Central memory CD8-positive, alpha-beta T cell (primary cell): ENCODE measurements around the gene KSR2.

Experiments
- ATAC-seq: fragments of 150-1000 bp; cut with Tn5 transposase; replicated peaks from 2 replicates; pipeline ENCODE4 v1.10.0; 2022; ENCODE audit warnings: mild to moderate bottlenecking, moderate FRiP score, moderate number of reproducible peaks; ENCODE audit not compliant: poor library complexity, severe bottlenecking; ENCODE audit errors: extremely low read depth
- DNase-seq, 2 donors: peaks; one replicate each; pipeline ENCODE4 v3.0.0; 2021; ENCODE audit warnings: low spot score in 2 of 2
- H3K27ac Mint-ChIP-seq: one replicate; pipeline ENCODE4 v1.8.0; 2022; ENCODE audit warnings: low read depth, mild to moderate bottlenecking, moderate library complexity, mixed read lengths
- H3K27me3 Mint-ChIP-seq: one replicate; pipeline ENCODE4 v1.8.0; 2022; ENCODE audit warnings: mixed read lengths
- H3K36me3 Mint-ChIP-seq: one replicate; pipeline ENCODE4 v1.8.0; 2022; ENCODE audit warnings: mild to moderate bottlenecking, moderate library complexity, mixed read lengths; ENCODE audit not compliant: insufficient read depth
- H3K4me1 Mint-ChIP-seq: one replicate; pipeline ENCODE4 v1.8.0; 2022; ENCODE audit warnings: mixed read lengths
- H3K4me3 Mint-ChIP-seq: one replicate; pipeline ENCODE4 v1.8.0; 2022; ENCODE audit warnings: mild to moderate bottlenecking, moderate library complexity, mixed read lengths
- H3K9me3 Mint-ChIP-seq: one replicate; pipeline ENCODE4 v1.8.0; 2022; ENCODE audit warnings: mixed read lengths

Gene KSR2

DNA sequence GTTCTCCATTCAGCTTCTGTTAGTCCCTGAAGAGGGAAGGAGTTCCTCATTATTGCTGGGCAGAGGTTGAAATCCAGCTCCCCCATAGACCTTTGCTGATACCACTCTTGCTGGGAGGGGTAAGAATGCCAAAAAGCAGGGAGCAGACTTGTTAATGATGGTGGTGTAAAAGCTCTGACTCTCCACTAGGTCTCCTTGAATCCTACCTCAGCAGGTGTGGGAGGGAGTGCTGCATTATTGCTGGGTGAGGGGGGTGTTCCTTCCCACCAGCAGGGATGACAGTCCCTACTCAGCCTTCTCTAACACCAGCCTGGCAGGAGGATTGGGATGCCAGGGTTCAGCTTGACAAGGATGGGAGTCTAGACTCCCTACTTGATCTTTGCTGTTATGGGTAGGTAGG lies 421.6 kb downstream of the KSR2 start:
- Mint-ChIP-seq H3K4me3 (no peak overlapping the region), H3K27me3 (no peaks in the 10 kb centered on the region), H3K27ac (no peak overlapping the region), H3K4me1 (no peaks in the 10 kb centered on the region), H3K9me3 (peaks cover 6% of the 10 kb centered on the region), H3K36me3 (no peaks in the 10 kb centered on the region)
- DNase-seq (no peak), ATAC-seq (no peak)

- Mint-ChIP-seq H3K27me3 (no peaks in the 10 kb centered on the region), H3K4me1 (no peaks in the 10 kb centered on the region), H3K36me3 (no peaks in the 10 kb centered on the region), H3K4me3 (no peak overlapping the region), H3K9me3 (no peaks in the 10 kb centered on the region), H3K27ac (no peak overlapping the region)
- ATAC-seq (no peak), DNase-seq (no peak)
These were observed 423.6 kb downstream of the KSR2 start for GRCh38 chr12:117545216-117545615.

DNA sequence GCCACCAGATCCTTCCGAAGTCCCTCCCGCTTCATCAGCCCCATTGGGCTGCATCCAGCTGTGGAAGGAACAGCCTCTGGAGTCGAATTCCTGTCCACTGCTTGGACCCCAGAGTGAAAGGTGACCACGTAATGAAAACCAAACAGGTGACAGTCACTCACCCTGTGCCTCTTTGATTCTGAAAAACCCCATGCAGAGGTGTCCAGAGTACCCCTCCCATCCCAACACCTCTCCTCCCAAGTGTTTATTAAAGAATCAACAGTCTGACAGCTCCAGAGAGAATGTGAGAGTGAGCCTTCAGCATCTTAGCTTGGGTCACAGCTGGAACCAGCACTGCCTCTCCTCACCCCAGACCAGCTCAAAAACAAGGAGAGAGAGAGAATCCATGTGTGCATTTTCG lies 428.8 kb downstream of the KSR2 start:
- H3K4me3 Mint-ChIP-seq: no peak overlapping the region
- no peaks in the 10 kb centered on the region for H3K36me3 Mint-ChIP-seq
- no peak overlapping the region for H3K27ac Mint-ChIP-seq
- H3K9me3 Mint-ChIP-seq: no peaks in the 10 kb centered on the region
- no peak for ATAC-seq
- no peak for DNase-seq
- no peaks in the 10 kb centered on the region for H3K4me1 Mint-ChIP-seq
- no peaks in the 10 kb centered on the region for H3K27me3 Mint-ChIP-seq

DNA sequence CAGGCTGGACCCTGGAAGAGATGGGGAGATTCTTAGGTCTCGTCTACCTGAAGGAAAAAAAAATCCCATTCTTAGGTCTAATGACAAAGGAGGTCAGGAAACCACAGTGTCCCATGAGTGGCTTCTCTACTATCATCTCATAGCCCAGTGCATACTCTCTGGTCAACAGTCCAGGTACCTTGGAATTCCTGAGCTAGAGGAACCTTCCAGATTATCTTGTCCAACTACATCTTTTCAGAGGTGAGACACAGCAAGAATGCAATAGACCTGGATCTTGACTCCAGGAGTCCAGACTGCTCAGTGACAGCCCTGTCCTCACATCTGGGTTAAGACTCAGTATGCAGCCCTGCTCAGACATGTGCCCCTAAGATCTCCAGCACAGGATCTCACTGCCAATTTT lies 429.9 kb downstream of the KSR2 start:
- H3K27me3 Mint-ChIP-seq: no peaks in the 10 kb centered on the region
- peaks cover 6% of the 10 kb centered on the region for H3K9me3 Mint-ChIP-seq
- H3K27ac Mint-ChIP-seq: no peak overlapping the region
- no peaks in the 10 kb centered on the region for H3K4me1 Mint-ChIP-seq
- peaks cover 1% of the 10 kb centered on the region for H3K36me3 Mint-ChIP-seq
- no peak overlapping the region for H3K4me3 Mint-ChIP-seq
- no peak for ATAC-seq
- no peak for DNase-seq

DNA sequence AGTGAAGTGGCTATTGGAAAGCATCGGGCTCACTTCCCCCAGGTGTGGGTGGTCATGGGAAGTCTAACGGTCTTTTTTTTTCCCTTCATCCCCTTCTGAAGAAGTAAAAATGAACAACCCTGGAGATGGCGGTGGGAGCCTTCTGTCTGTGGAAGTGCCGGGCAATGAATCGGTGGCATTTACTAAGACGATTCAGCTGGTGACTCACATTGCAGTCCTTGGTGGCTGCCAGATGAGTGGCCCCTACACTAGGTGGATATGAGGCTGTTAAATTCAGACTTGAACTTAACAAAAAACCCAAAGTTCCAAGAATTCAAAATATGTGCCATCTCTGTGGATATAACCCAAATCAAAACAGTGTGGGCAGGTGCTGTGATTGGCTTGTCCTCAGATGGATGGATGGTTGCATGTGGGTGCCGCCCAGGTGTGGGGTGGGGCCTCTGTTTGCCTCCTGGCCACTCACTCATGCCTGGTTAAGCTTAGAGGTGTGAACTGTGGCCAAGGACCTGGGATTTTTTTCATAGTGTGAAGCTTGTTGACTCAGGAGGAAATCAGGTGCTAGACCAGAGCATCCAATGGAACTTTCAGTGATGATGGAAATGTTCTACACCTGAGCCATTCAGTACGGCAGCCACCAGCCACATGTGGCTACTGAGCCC lies 430.6 kb downstream of the KSR2 start:
- no peaks in the 10 kb centered on the region for H3K27me3 Mint-ChIP-seq
- no peak overlapping the region for H3K27ac Mint-ChIP-seq
- peaks cover 1% of the 10 kb centered on the region for H3K36me3 Mint-ChIP-seq
- no peaks in the 10 kb centered on the region for H3K4me1 Mint-ChIP-seq
- DNase-seq (no peak), ATAC-seq (no peak)
- no peak overlapping the region for H3K4me3 Mint-ChIP-seq
- H3K9me3 Mint-ChIP-seq: peaks cover 6% of the 10 kb centered on the region

- no peak overlapping the region for H3K27ac Mint-ChIP-seq
- H3K36me3 Mint-ChIP-seq: peaks cover 1% of the 10 kb centered on the region
- DNase-seq: no peak
- H3K4me3 Mint-ChIP-seq: no peak overlapping the region
- peaks cover 6% of the 10 kb centered on the region for H3K9me3 Mint-ChIP-seq
- H3K27me3 Mint-ChIP-seq: no peaks in the 10 kb centered on the region
- ATAC-seq: no peak
- no peaks in the 10 kb centered on the region for H3K4me1 Mint-ChIP-seq
These were observed 435.1 kb downstream of the KSR2 start for GRCh38 chr12:117533687-117534086.

- Mint-ChIP-seq H3K4me3 (no peak overlapping the region), H3K36me3 (peaks cover 1% of the 10 kb centered on the region), H3K9me3 (peaks cover 6% of the 10 kb centered on the region), H3K4me1 (no peaks in the 10 kb centered on the region), H3K27ac (no peak overlapping the region), H3K27me3 (no peaks in the 10 kb centered on the region)
- ATAC-seq (no peak), DNase-seq (no peak)
These were observed 438.0 kb downstream of the KSR2 start for GRCh38 chr12:117530796-117531195.

- no peaks in the 10 kb centered on the region for H3K36me3 Mint-ChIP-seq
- ATAC-seq (no peak), DNase-seq (no peak)
- H3K4me3 Mint-ChIP-seq: no peak overlapping the region
- no peaks in the 10 kb centered on the region for H3K9me3 Mint-ChIP-seq
- no peak overlapping the region for H3K27ac Mint-ChIP-seq
- H3K4me1 Mint-ChIP-seq: no peaks in the 10 kb centered on the region
- no peaks in the 10 kb centered on the region for H3K27me3 Mint-ChIP-seq
These were observed 440.3 kb downstream of the KSR2 start for GRCh38 chr12:117528538-117528937.

GRCh38 chr12:117527479-117527855 lies 441.3 kb downstream of the KSR2 start:
- DNase-seq: no peak
- H3K9me3 Mint-ChIP-seq: no peaks in the 10 kb centered on the region
- no peaks in the 10 kb centered on the region for H3K27me3 Mint-ChIP-seq
- no peak overlapping the region for H3K27ac Mint-ChIP-seq
- ATAC-seq: no peak
- no peaks in the 10 kb centered on the region for H3K36me3 Mint-ChIP-seq
- H3K4me3 Mint-ChIP-seq: no peak overlapping the region
- no peaks in the 10 kb centered on the region for H3K4me1 Mint-ChIP-seq

GRCh38 chr12:117526757-117527478 lies 441.9 kb downstream of the KSR2 start:
- Mint-ChIP-seq H3K9me3 (no peaks in the 10 kb centered on the region), H3K4me3 (no peak overlapping the region), H3K27ac (no peak overlapping the region), H3K27me3 (no peaks in the 10 kb centered on the region), H3K36me3 (no peaks in the 10 kb centered on the region), H3K4me1 (no peaks in the 10 kb centered on the region)
- ATAC-seq (no peak), DNase-seq (no peak)

DNA sequence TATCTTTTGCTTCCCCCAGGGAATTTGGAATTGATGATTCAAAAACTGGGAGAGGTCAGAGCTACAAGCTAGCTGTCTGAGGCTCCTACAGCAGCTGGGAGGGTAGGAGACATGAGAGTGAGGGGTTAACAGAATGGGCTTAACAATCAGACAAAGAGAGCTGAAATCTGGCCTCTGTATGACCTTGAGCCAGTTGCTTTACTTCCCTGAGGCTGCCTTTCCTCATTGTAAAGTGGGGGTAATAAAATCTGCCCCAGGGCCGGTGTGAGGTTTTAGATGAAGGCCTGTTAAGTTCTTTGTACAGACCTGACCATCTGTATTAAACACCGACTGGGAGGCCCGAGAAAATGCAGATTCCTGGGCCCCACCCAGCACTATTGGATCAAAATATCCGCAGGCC lies 443.0 kb downstream of the KSR2 start:
- Mint-ChIP-seq H3K4me3 (no peak overlapping the region), H3K27me3 (no peaks in the 10 kb centered on the region), H3K36me3 (no peaks in the 10 kb centered on the region), H3K9me3 (no peaks in the 10 kb centered on the region), H3K27ac (no peak overlapping the region), H3K4me1 (no peaks in the 10 kb centered on the region)
- ATAC-seq (no peak), DNase-seq (no peak)

GRCh38 chr12:117524806-117525205 lies 444.0 kb downstream of the KSR2 start:
- Mint-ChIP-seq H3K4me1 (no peaks in the 10 kb centered on the region), H3K36me3 (no peaks in the 10 kb centered on the region), H3K27ac (no peak overlapping the region)

GRCh38 chr12:117523971-117524370 lies 444.8 kb downstream of the KSR2 start:
- Mint-ChIP-seq H3K4me3 (no peak overlapping the region), H3K27ac (no peak overlapping the region), H3K9me3 (no peaks in the 10 kb centered on the region), H3K27me3 (no peaks in the 10 kb centered on the region), H3K36me3 (no peaks in the 10 kb centered on the region), H3K4me1 (no peaks in the 10 kb centered on the region)
- DNase-seq: no peak
- no peak for ATAC-seq

More at GRCh38 chr12:117524806-117525205, 444.0 kb downstream of the KSR2 start:
- ATAC-seq (no peak), DNase-seq (no peak)
- Mint-ChIP-seq H3K9me3 (no peaks in the 10 kb centered on the region), H3K4me3 (no peak overlapping the region), H3K27me3 (no peaks in the 10 kb centered on the region)
